ENCODE data around the gene AP3B1. TPM values are rescaled to one million over a fixed set of nuclear protein-coding genes. Genes with fewer than 3 reads are reported as not detected.

AP3B1 gene
- total RNA-seq, 1 donor from 2014 or later, result 49.6 TPM

GRCh38 chr5:78275998-78276543, 18.4 kb downstream of the AP3B1 start:
- no peak for DNase-seq (ENCODE audit: extremely low spot score in 2 of 2)
- intact Hi-C loops (cut with DNase I), result no loop called here
- Histone ChIP-seq H3K4me3 (no peak overlapping the region), H3K27ac (no peak overlapping the region), H3K4me1 (peaks cover 8% of the 10 kb centered on the region), H3K27me3 (no peaks in the 10 kb centered on the region), H3K9me3 (no peaks in the 10 kb centered on the region), H3K36me3 (no peaks in the 10 kb centered on the region)
- TF ChIP-seq CTCF (IDR thresholded peaks at IDR 0.05) (no peak), POLR2AphosphoS5 (IDR thresholded peaks at IDR 0.05; ENCODE audit: insufficient read depth in 1 of 2, low read depth in 1 of 2) (no peak), POLR2A (IDR thresholded peaks at IDR 0.05) (no peak)

- intact Hi-C loops (cut with DNase I), result no loop called here
- Histone ChIP-seq H3K4me3 (no peak overlapping the region), H3K36me3 (no peaks in the 10 kb centered on the region), H3K27me3 (no peaks in the 10 kb centered on the region), H3K9me3 (no peaks in the 10 kb centered on the region), H3K27ac (no peak overlapping the region), H3K4me1 (peaks cover 8% of the 10 kb centered on the region)
- DNase-seq (ENCODE audit: extremely low spot score in 2 of 2), result no peak
- no peak for TF ChIP-seq POLR2AphosphoS5 (IDR thresholded peaks at IDR 0.05; ENCODE audit: insufficient read depth in 1 of 2, low read depth in 1 of 2)
- no peak for TF ChIP-seq CTCF (IDR thresholded peaks at IDR 0.05)
- no peak for TF ChIP-seq POLR2A (IDR thresholded peaks at IDR 0.05)
Observed at GRCh38 chr5:78274540-78275197, 19.8 kb downstream of the AP3B1 start.

GRCh38 chr5:78273436-78273835, 21.1 kb downstream of the AP3B1 start:
- H3K4me3 ChIP-seq, result no peak overlapping the region
- no peaks in the 10 kb centered on the region for H3K36me3 ChIP-seq
- H3K27me3 ChIP-seq, result no peaks in the 10 kb centered on the region
- H3K4me1 ChIP-seq, result peaks cover 8% of the 10 kb centered on the region
- no peak overlapping the region for H3K27ac ChIP-seq
- intact Hi-C loops (cut with DNase I), result no loop called here
- TF ChIP-seq POLR2A (IDR thresholded peaks at IDR 0.05) (no peak), CTCF (IDR thresholded peaks at IDR 0.05) (no peak)
- no peak for DNase-seq (ENCODE audit: extremely low spot score in 2 of 2)
- H3K9me3 ChIP-seq, result no peaks in the 10 kb centered on the region

GRCh38 chr5:78271766-78272165, 22.7 kb downstream of the AP3B1 start:
- no peak for DNase-seq (ENCODE audit: extremely low spot score in 2 of 2)
- no peak overlapping the region for H3K27ac ChIP-seq
- H3K4me1 ChIP-seq, result peaks cover 8% of the 10 kb centered on the region
- H3K9me3 ChIP-seq, result no peaks in the 10 kb centered on the region
- H3K36me3 ChIP-seq, result no peaks in the 10 kb centered on the region
- TF ChIP-seq POLR2AphosphoS5 (IDR thresholded peaks at IDR 0.05; ENCODE audit: insufficient read depth in 1 of 2, low read depth in 1 of 2), result no peak
- no peak for TF ChIP-seq CTCF (IDR thresholded peaks at IDR 0.05)
- no peak for TF ChIP-seq POLR2A (IDR thresholded peaks at IDR 0.05)
- intact Hi-C loops (cut with DNase I), result no loop called here
- no peak overlapping the region for H3K4me3 ChIP-seq
- no peaks in the 10 kb centered on the region for H3K27me3 ChIP-seq

- no peak overlapping the region for H3K27ac ChIP-seq
- H3K27me3 ChIP-seq, result no peaks in the 10 kb centered on the region
- intact Hi-C loops (cut with DNase I), result no loop called here
- no peaks in the 10 kb centered on the region for H3K36me3 ChIP-seq
- TF ChIP-seq CTCF (IDR thresholded peaks at IDR 0.05) (peak; percentile 28 to 44 (median 35)), POLR2AphosphoS5 (IDR thresholded peaks at IDR 0.05; ENCODE audit: insufficient read depth in 1 of 2, low read depth in 1 of 2) (no peak), POLR2A (IDR thresholded peaks at IDR 0.05) (no peak)
- no peak for DNase-seq (ENCODE audit: extremely low spot score in 2 of 2)
- H3K4me1 ChIP-seq, result peaks cover 8% of the 10 kb centered on the region
- H3K9me3 ChIP-seq, result no peaks in the 10 kb centered on the region
- no peak overlapping the region for H3K4me3 ChIP-seq
Observed at GRCh38 chr5:78269088-78269703, 25.3 kb downstream of the AP3B1 start.
